Panc1 (cell line): ENCODE data around the gene OPA1. TPM values are rescaled to one million over a fixed set of nuclear protein-coding genes. Genes with fewer than 3 reads are reported as not detected.

Experiments used
- ATAC-seq: fragments of 200-7000 bp; cut with Tn5 transposase; 2 replicates; pipeline ENCODE4 v1.9.1; 2020; ENCODE audit warnings: mild to moderate bottlenecking, moderate library complexity
- BruUV-seq: library from RNA; stranded (reverse); fragments of 400-500 nt; replicated peaks from 2 replicates; lab custom pipeline; 2021; lab: Mats Ljungman, UMichigan
- CTCF ChIA-PET: fragments of 300-600 bp; sonication (Branson Sonifier 250); formaldehyde crosslinking; loops from one replicate; lab custom pipeline; 2022; ENCODE audit warnings: antibody characterized with exemption; lab: Charles Lee
- POLR2A ChIA-PET: fragments of 300-600 bp; sonication (Branson Sonifier 250); formaldehyde crosslinking; loops from one replicate; lab custom pipeline; 2022; ENCODE audit warnings: antibody characterized with exemption; lab: Charles Lee
- DNase-seq: peaks from one replicate; pipeline ENCODE4 v3.0.0-alpha.2; 2010; ENCODE audit warnings: low read depth, low spot score
- H3K27ac ChIP-seq: 2 replicates; pipeline ENCODE4 v1.5.1; 2011; ENCODE audit warnings: mild to moderate bottlenecking, low read length, inconsistent platforms
- H3K27me3 ChIP-seq: fragments of 200-500 bp; sonication (Bioruptor generic); 2 replicates; pipeline ENCODE4 v1.6.0; 2014; ENCODE audit warnings: low read length, inconsistent platforms; ENCODE audit not compliant: control insufficient read depth, insufficient read depth
- H3K36me3 ChIP-seq: fragments of 200-500 bp; sonication (Bioruptor generic); 2 replicates; pipeline ENCODE4 v1.5.1; 2014; ENCODE audit warnings: inconsistent platforms, mild to moderate bottlenecking, low read length, moderate library complexity; ENCODE audit not compliant: control insufficient read depth, insufficient read depth
- H3K4me1 ChIP-seq: 2 replicates; pipeline ENCODE4 v1.5.1; 2011; ENCODE audit warnings: inconsistent platforms, mild to moderate bottlenecking, low read length, moderate library complexity; ENCODE audit not compliant: control insufficient read depth, insufficient read depth
- H3K4me3 ChIP-seq, 2 experiments: 2 replicates each; pipeline ENCODE4 v1.5.1; 2011 to 2012; ENCODE audit warnings: low read depth in 2 of 2, low read length in 2 of 2, mild to moderate bottlenecking in 2 of 2, inconsistent platforms in 1 of 2, moderate library complexity in 1 of 2
- H3K9me3 ChIP-seq: fragments of 200-500 bp; sonication (Bioruptor generic); 2 replicates; pipeline ENCODE4 v1.5.1; 2014; ENCODE audit warnings: low read depth, mild to moderate bottlenecking, inconsistent platforms, low read length, moderate library complexity; ENCODE audit not compliant: control insufficient read depth, insufficient read depth
- POLR2AphosphoS5 ChIP-seq: IDR thresholded peaks from 2 replicates; pipeline ENCODE4 v1.6.1; 2012; ENCODE audit warnings: mild to moderate bottlenecking, low read depth, low read length, moderate library complexity
- SIN3A ChIP-seq: IDR thresholded peaks from 2 replicates; pipeline ENCODE4 v1.6.1; 2012; ENCODE audit warnings: low read depth, mild to moderate bottlenecking, low read length, moderate library complexity, borderline replicate concordance; ENCODE audit not compliant: insufficient read depth
- TCF7L2 ChIP-seq: IDR thresholded peaks from 2 replicates; pipeline ENCODE4 v1.6.1; 2011; ENCODE audit warnings: mild to moderate bottlenecking, low read depth, low read length, inconsistent platforms
- in situ Hi-C: cut with HindIII; loops from 2 replicates; pipeline ENCODE4 v1.10.0; 2016; ENCODE audit warnings: low sequenced_read_pairs, low pct_unique_long_range_greater_than_20kb
- intact Hi-C: fragments of 100-400 bp; cut with micrococcal nuclease; formaldehyde crosslinking; loops from one replicate; pipeline ENCODE4 v1.10.0; 2022; ENCODE audit not compliant: unreplicated experiment
- total RNA-seq: library from RNA; stranded (reverse); gene quantifications from one replicate; pipeline ENCODE4 v1.2.1, GENCODE V29; 2021; ENCODE audit not compliant: unreplicated experiment
- TF ChIP-seq, protein P1 (sequence below), 2 experiments: IDR thresholded peaks; 2 replicates each; pipeline ENCODE4 v1.6.1; 2011 to 2012; ENCODE audit warnings: low read depth in 2 of 2, control low read depth in 1 of 2, low read length in 1 of 2, mild to moderate bottlenecking in 1 of 2, moderate library complexity in 1 of 2; ENCODE audit not compliant: insufficient read depth in 1 of 2
- TF ChIP-seq, protein P2 (sequence below): fragments of 450-650 bp; IDR thresholded peaks from 2 replicates; pipeline ENCODE4 v1.5.1; 2017; ENCODE audit warnings: mild to moderate bottlenecking

Gene OPA1
- total RNA-seq, 1 experiment from 2014 or later = 109 TPM

DNA sequence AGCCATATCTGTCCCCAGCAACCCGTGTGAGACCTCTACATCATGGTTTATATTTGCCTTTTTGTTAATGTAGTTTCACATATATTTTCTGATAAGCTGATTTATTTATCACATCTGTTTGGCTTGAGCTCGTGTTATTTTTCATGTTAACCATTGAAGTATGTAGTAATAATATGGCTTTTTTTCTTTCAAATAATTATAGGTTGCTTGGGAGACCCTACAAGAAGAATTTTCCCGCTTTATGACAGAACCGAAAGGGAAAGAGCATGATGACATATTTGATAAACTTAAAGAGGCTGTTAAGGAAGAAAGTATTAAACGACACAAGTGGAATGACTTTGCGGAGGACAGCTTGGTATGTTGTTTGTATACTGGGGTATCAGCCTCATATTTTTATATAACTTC is 63.9 kb downstream of the OPA1 start:
- H3K27ac ChIP-seq = no peak overlapping the region
- ChIA-PET CTCF (no interaction called here), POLR2A (no interaction called here)
- BruUV-seq = no TSS peak
- no peaks in the 10 kb centered on the region for H3K4me1 ChIP-seq
- TF ChIP-seq TCF7L2 (no peak), POLR2AphosphoS5 (no peak), SIN3A (no peak)
- TF ChIP-seq, protein P1, sequence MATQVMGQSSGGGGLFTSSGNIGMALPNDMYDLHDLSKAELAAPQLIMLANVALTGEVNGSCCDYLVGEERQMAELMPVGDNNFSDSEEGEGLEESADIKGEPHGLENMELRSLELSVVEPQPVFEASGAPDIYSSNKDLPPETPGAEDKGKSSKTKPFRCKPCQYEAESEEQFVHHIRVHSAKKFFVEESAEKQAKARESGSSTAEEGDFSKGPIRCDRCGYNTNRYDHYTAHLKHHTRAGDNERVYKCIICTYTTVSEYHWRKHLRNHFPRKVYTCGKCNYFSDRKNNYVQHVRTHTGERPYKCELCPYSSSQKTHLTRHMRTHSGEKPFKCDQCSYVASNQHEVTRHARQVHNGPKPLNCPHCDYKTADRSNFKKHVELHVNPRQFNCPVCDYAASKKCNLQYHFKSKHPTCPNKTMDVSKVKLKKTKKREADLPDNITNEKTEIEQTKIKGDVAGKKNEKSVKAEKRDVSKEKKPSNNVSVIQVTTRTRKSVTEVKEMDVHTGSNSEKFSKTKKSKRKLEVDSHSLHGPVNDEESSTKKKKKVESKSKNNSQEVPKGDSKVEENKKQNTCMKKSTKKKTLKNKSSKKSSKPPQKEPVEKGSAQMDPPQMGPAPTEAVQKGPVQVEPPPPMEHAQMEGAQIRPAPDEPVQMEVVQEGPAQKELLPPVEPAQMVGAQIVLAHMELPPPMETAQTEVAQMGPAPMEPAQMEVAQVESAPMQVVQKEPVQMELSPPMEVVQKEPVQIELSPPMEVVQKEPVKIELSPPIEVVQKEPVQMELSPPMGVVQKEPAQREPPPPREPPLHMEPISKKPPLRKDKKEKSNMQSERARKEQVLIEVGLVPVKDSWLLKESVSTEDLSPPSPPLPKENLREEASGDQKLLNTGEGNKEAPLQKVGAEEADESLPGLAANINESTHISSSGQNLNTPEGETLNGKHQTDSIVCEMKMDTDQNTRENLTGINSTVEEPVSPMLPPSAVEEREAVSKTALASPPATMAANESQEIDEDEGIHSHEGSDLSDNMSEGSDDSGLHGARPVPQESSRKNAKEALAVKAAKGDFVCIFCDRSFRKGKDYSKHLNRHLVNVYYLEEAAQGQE (IDR thresholded peaks at IDR 0.05; ENCODE audit: insufficient read depth in 1 of 2, low read depth in 2 of 2, low read length in 1 of 2) = no peak
- TF ChIP-seq, protein P2, sequence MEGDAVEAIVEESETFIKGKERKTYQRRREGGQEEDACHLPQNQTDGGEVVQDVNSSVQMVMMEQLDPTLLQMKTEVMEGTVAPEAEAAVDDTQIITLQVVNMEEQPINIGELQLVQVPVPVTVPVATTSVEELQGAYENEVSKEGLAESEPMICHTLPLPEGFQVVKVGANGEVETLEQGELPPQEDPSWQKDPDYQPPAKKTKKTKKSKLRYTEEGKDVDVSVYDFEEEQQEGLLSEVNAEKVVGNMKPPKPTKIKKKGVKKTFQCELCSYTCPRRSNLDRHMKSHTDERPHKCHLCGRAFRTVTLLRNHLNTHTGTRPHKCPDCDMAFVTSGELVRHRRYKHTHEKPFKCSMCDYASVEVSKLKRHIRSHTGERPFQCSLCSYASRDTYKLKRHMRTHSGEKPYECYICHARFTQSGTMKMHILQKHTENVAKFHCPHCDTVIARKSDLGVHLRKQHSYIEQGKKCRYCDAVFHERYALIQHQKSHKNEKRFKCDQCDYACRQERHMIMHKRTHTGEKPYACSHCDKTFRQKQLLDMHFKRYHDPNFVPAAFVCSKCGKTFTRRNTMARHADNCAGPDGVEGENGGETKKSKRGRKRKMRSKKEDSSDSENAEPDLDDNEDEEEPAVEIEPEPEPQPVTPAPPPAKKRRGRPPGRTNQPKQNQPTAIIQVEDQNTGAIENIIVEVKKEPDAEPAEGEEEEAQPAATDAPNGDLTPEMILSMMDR = no peak
- H3K36me3 ChIP-seq = peaks cover 28% of the 10 kb centered on the region
- no peak overlapping the region for H3K4me3 ChIP-seq
- intact Hi-C loops = no loop called here
- in situ Hi-C loops = no loop called here
- ATAC-seq (no peak), DNase-seq (no peak)
- H3K9me3 ChIP-seq = no peaks in the 10 kb centered on the region
- no peaks in the 10 kb centered on the region for H3K27me3 ChIP-seq

DNA sequence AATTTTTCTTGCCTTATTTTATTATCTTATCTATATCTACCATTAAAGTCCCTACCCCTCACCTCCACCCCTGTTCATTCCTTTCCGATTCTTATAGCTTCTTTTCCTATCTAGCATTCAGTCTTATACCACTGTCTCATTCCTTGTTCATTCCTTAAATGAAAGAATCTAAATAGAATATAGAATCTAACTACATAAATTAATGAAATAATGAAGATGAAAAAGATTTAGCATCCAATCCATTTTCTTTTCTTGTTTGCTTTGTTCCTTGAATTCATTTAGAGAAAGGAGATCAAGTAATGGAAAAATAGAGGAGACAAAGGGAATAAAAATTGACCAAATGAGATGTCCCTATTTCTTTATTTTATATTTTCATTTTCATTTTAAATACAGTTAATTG is 67.2 kb downstream of the OPA1 start:
- BruUV-seq = TSS peak; percentile 4
- intact Hi-C loops = no loop called here
- TF ChIP-seq, protein P2 = no peak
- no peak for TF ChIP-seq TCF7L2
- TF ChIP-seq, protein P1 (IDR thresholded peaks at IDR 0.05; ENCODE audit: insufficient read depth in 1 of 2, low read depth in 2 of 2, low read length in 1 of 2) = no peak
- no peak for TF ChIP-seq SIN3A
- no peak for TF ChIP-seq POLR2AphosphoS5
- ATAC-seq (no peak), DNase-seq (no peak)
- no peaks in the 10 kb centered on the region for H3K9me3 ChIP-seq
- H3K4me1 ChIP-seq = no peaks in the 10 kb centered on the region
- POLR2A ChIA-PET = no interaction called here
- no peaks in the 10 kb centered on the region for H3K27me3 ChIP-seq
- H3K36me3 ChIP-seq = peaks cover 37% of the 10 kb centered on the region
- H3K27ac ChIP-seq = no peak overlapping the region
- CTCF ChIA-PET = no interaction called here
- no peak overlapping the region for H3K4me3 ChIP-seq
- in situ Hi-C loops = no loop called here
